NCI-H1417 (cell line): ENCODE data around the gene PLIN5.
A peak's percentile ranks its signal among the peaks of the same experiment; 100 is the strongest.
"Not testable (repeated sequence)": the region's sequence is repeated elsewhere in the genome, so short reads cannot be mapped to it uniquely, and the experiment has no call there.

ENCODE experiments used
- DNase-seq, 3 experiments: peaks; one replicate each; lab custom pipeline; 2025; lab: John Stamatoyannopoulos, UW

The PLIN5 gene

GRCh38 chr19:4567584-4568071, 32.6 kb upstream of the PLIN5 start:
- DNase-seq = peak in 2 of 3 experiments; percentile 35 to 55

DNA sequence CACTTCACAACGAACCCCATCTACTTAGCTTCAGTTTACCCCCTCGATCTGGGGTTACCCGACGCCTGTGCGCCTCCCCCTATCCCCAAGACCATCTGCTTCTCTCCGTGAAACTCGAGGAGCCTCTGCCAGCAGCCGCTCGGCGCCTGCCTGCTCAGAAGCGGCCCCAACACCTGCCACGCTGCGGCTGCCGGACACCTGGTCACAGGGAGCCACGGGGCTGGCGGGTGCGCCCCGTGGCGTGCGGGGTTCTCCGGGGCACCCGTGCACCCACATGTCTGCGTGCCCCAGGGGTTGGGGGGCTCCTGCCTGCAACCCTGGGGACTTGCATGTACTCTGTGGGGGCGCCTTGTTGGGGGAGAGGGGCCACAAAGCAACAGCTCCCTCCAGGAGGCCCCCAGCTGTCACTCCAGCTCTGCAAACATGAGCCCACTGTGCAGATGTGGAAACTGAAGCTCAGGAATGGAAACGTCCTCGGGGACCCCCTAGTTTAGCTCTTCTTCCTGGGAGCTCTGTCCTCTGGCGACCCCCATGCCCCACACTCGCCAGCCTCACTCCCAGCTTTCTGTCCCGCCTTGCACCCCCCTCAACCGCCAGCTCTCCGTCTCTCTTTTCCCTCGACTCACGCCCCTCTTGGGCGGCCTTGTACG, 31.5 kb upstream of the PLIN5 start:
- DNase-seq = peak; percentile 39 to 61 (median 48)

DNA sequence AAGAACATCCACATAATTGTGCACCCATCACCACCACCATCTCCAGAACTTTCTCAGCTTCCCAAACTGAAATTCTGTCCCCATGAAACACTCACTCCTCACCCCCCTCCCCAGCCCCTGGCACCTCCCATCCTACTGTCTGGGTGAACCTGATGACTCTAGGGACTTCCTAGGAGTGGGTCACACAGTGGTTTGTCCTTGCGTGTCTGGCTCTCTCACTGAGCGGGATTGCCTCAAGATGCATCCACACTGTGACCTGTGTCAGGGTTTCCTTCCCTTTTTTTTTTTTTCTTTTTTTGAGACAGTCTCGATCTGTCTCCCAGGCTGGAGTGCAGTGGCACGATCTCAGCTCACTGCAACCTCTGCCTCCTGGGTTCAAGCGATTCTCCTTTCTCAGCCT, 28.5 kb upstream of the PLIN5 start:
- DNase-seq = not testable (repeated sequence)

- DNase-seq = not testable (repeated sequence)
Observed at GRCh38 chr19:4562085-4562484, 27.1 kb upstream of the PLIN5 start.

DNA sequence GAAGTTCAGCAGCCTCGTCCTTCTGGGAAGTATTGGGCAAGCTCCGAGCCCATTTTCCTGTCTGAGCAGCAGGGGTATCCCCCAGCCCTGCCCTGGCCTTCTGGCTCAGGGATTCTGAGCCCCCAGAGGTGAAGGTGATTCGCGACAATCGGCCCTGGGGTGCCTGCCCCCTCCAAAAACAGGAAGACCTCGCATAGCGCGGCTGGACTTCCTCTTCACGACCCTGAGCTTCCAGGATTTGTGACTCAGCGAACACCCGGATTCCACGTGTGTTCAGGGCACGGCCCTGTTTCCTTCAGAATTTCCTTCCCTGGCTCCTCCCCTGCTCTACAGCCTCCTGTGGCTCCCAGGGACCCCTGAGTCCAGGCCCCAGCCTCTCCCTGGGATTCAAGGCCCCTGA, 24.5 kb upstream of the PLIN5 start, which contains the start of gene SEMA6B:
SEMA6B (minus strand) TSS at position 116 of the 400 bp plus-strand sequence. CDS start 1,227 bp downstream, outside the sequence.
- no peak for DNase-seq

DNA sequence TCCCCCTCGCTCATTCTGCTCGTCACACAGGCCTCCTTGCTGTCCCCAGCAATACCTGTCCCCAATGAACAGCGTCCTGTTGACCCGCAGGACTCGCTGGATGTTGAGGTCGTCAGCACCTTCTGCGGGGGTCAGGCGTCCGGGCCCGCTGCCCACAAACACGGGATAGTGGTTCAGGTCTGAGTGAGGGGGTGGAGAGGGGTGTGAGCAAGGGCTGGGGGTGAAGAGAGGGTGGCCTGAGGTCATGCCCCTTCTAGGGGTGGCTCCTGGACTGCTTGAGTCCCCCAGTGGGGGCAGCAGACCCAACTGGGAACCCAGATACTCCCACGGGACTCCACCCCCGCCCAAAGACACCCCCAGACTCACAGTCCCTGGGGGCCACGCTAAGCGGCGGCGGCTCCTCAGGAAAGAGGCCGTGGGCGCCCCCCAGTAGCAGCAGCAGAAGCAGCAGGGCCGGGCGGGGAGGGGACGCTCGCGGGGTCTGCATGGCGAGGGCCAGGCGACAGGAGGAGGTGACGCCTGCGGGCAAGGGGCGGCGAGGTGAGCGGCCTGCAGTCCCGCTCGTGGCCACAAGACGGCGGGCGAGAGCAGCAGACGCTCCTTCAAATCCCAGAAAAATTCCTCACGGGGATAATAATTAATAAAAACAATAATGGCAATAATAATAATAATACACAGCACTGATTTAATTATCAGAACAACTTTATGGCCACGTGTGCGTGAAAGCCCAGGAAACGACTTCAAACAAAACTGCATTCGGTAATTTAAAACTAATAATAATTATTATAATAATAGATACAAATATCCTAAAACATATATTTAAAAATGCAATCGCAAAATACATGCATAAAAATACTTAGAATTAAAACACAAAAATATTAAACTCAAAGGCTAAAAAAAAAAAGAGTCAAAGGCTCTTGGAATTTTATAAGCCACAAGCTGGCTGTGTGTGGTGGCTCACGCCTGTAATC, 23.2 kb upstream of the PLIN5 start:
- peak; percentile 31 to 62 (median 36) for DNase-seq

DNA sequence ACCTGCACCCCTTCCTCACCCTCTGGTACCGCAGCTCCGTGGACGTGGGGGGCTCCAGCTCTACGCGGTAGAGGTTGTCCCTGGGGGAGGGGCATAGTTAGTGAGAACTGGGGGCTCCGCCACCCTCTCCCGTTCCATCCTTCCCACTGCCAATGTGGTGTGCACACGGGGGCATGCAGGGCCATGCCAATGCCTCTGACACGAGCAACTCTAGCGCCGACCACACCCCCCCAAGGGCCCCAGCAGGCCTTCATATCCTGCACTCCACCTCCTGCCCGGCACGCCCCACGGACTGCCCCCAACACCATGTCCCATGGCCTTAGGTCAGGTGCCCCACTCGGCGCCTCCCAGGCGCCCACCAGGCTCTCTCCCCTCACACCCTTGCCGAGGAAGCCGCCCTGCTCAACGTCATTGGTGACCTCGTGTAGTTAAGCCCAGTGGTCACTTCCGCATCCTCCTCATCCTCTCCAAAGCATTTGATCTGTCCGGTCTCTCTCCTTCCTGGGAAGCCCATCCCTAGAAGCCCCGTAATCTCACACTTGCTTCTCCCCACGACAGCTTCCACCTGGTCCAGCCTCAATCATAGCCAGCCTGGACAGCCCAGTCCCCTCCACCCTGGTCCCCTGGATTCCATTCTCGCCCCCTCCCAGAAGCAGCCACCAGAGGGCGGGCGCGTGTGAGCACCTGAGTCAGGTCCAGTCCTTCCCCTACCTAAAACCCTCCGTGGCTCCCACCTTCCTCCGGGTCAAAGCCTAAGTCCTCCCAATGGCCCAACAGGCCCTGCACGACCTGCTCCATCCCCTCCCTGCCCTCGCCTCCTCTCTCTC, 22.3 kb upstream of the PLIN5 start:
- no peak for DNase-seq

- DNase-seq = peak in 2 of 3 experiments; percentile 24 to 32
Observed at GRCh38 chr19:4556597-4557127, 21.6 kb upstream of the PLIN5 start.

DNA sequence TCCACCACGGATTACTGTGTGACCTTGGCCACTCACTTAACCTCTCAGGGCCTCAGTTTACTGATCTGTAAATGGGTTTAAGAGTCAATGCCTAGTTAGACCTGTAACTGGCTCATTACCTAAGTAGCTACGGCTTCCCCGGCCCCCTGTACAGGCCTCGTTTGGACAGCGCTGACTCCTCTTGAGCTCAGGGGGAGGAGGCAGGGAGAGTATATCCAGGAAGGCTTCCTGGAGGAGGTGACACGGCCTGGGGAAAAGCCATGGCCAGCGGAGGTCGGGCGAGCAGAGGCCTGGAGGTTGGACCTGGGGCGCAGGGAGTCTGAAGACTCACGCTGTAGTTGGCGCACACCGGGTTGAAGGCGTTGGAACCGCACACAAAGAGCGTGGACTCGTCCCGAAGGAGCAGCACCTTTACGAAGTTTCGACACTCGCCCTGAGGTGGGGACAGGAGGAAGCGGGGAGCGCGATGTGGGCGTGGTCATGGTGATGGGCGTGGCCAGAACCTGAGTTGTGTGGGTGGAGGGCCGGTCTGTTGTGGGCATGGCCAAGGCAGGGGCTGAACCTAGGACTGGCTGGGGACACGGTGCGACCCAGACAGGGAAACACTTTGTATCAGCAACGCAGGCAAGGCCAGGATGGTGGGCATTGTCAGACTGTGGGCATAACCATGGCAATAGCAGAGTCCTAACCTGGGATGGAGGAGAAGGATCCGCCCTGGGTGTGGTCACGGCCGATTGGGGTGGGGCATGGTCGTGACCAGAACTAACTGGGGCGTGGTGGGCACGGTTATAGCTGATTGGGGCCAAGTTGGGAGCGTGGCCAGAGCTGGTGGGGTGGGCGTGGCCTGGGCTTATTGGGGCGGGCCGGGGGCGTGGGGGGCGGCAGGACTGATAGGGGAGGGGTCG, 20.9 kb upstream of the PLIN5 start:
- no peak for DNase-seq

DNA sequence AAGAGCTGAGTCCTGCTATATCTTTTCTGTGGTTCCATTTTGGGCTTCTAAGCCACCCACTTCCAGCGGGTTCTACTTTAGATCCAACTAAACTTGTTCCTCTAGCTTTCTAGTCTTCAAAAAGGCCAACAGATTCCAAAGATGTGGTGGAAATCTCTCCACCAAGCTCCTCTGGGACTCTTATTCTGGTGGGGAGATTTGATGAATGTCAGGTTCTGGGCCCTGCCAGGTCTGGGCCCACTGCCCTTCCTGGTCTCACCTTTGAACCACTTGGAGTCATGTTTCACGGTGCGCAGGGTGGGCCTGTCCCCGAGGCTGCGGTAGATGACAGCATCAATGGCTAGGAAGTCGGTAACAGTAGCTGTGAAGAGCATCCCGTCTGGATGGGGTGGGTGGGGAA, 19.7 kb upstream of the PLIN5 start:
- DNase-seq = no peak

- no peak for DNase-seq
Observed at GRCh38 chr19:4553775-4554174, 18.8 kb upstream of the PLIN5 start.

GRCh38 chr19:4553092-4553695, 18.2 kb upstream of the PLIN5 start:
- no peak for DNase-seq

GRCh38 chr19:4552525-4552819, 17.4 kb upstream of the PLIN5 start:
- DNase-seq = no peak

DNA sequence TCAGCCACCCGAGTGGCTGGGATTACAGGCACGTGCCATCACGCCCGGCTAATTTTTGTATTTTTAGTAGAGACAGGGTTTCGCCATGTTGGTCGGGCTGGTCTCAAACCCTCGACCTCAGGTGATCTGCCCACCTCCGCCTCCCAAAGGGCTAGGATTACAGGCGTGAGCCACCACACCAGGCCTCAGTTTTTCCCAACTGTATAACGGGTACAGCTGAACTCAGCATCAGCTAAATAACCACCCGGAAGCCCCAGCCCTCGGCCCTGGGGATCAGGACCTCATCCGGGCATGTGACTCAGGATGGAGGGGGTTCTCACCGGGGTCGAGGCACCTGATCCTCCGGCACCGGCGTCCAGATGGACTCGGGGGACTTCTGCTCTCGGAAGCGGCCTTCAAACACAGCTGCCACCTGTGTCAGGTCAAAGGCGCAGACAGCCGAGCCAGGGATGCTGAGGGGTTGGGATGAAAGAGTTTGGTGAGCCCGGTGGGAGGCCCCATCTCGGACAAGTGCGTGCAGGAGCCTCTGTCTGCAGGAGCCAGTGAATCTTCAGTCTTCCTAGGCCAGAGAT, 15.5 kb upstream of the PLIN5 start:
- DNase-seq = no peak

DNA sequence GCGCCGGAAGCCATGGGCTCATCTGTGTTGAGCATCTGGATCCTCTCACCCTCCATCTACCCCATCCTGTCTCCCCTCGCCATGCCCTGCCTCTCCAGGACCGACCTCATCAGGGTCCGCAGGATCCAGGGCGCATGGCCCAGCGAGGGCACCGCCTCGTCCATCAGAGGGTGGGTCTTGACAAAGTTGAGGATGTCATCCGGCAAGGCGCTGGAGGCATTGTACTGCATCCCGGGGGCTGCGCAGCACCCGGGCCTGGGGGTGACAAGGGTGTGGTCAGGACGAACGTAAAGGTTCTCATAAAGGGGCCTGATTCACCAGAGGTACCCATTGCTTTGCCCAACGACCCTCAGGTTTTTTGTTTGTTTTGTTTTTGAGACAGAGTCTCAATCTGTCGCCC, 15.0 kb upstream of the PLIN5 start:
- no peak for DNase-seq

DNA sequence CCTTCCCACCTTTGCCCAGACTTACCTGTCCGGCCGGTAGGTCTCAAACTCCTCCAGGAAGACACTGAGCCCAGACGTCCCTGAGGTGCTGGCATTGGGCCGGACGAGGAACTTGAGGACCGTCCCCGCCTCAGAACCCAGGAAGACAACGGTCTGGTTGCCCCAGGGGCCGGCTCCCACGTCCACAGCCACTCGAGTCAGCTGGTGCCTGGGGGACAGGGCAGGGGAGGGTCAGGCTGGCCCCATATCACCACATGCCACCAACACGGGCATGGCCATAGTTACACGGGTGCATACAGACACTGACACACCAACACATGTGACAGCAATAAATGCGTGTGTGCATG, 13.2 kb upstream of the PLIN5 start:
- DNase-seq = no peak

- no peak for DNase-seq
Observed at GRCh38 chr19:4547303-4548237, 12.5 kb upstream of the PLIN5 start.

GRCh38 chr19:4543842-4544647, 9.0 kb upstream of the PLIN5 start:
- DNase-seq = no peak
